ENCODE data around the gene CLDN4.

CLDN4 gene

DNA sequence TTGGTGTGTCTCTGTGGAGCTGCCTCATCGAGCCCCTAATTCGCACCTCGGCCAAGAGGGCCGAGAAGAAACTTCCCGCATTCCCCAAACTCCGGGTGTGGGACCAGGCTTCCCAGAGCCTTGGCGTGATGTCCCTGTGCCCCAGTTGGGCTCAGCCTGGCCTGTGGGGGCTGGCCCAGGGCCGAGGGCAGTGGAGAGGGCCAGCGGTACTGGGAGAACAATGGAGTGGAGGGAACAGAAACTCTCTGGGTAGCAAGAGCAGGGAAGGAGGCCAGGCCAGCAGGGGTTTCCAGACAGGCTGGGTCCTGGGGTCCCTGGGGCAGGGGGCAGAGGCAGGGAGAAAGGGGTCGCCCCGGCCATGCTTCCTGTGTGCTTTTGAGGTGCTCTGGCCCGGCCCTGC, 46.2 kb downstream of the CLDN4 start:
- no peak for DNase-seq

DNA sequence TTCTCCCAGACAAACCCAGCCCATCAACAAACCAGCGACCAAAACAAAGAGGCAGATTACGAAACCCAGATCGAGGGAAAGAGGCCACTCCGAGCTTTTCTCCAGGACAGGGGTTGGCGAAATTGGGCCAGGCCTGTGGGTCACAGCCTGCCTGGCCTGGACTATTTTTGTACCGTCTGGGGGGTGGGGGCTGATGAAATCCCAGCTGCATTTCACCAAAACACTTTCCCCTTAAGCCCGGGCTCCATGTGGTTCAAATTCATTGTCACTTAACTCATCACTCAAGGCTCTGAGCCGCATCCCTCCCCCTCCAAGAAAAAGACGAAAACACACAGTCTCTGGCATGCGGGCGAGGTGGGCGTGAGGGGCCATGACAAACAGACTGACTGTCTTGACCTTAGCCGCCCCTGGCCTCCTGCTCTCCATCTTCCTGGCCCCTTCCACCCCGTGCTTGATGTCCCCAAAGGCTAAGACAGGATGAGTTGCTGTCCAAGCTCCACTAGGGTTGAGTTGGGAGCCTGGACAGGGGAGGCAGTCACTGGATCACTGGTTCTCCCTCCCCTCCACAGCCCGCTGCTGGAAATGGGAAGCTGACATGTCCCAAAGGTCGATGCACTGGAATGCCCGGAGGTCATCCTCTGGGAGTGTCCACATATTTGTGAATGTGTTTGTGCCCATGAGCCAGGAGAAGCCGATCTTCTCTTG, 49.3 kb downstream of the CLDN4 start:
- no peak for DNase-seq

DNA sequence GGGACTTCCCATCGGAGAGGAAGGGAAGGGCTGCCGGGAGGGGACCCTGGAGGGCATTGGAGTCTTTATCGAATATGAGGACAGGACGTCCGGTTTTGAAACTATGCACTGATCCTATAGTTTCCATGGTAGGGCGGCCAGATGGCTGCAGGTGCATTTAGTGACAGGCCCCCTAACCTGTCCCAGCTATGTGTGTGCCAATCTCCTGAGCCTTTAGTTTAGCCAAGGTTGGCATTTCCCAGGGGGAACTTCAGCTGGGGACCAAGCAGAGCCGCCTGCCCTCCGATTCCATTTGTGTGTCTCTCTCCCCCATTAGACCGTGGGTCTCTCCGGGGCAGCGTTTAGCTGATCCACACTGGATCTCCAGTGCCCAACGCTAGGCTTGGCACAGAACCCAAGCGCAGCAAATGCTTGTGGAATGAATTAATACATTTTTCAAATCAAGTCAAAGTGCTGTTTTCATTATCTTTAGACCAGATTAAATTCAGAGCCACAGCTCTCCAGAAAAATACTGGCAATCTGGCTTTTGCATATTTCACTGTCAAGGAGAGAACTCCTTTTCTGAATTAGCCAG, 50.0 kb downstream of the CLDN4 start:
- DNase-seq, result no peak

DNA sequence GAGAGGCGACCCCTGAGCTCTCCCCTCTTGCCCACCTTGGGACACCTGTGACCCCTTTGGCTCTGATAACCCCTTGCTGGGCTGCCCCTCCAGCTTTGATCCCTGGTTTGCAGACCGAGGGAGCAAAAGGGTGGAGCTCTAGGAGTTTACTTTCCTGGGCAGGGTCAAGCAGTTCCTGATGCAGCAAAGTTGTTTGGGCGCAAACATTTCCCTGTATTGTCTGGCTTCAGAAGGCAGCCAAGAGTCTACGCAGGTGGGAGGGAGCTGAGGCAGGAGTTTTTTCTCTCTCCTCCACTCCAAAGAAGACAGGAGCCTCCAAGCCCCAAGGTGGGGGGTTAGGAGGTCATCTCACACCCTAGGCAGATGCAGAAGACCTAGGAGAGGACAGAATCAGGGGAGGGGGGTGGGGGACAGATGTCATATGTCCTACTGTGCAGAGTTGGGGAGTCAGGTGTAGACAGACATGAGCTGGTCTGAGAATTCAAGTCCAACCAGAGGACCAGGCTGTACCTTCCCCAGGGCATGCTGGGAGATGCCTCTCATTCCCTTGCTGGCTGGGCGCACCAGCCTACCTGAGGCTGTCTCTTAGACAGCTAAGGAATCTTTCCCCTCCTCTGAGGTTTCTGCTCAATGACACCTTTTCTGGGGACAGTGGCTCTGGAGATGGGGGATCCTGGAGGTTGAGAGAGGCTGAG, 50.7 kb downstream of the CLDN4 start:
- no peak for DNase-seq

DNA sequence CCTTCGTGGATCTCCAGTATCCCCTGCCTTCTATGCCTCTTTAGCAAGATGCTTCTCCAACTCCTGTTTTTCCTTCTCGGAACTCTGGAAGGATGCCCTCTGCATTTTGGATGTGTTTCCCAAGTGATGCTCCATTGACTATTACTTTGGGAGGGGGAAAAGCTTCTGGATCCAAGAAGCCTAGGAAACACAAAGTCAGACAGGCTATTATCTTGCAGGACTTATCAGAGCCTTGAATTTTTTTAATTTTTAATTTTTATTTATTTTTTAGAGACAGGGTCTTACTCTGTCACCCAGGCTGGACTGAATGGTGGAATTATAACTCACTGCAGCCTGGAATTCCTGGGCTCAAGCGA, 51.2 kb downstream of the CLDN4 start:
- DNase-seq, result no peak
